M059J (cell line): Measurements from ENCODE around the gene ANO3. TPM values are rescaled to one million over a fixed set of nuclear protein-coding genes. Genes with fewer than 3 reads are reported as not detected.

Experiments
- DNase-seq: peaks from one replicate; pipeline ENCODE4 v3.0.0-alpha.2; 2012; ENCODE audit warnings: low read depth
- total RNA-seq: library from RNA; depleted of rRNA; stranded (reverse); fragments of >200 nt; shearing (Covaris generic); gene quantifications from 2 replicates; pipeline ENCODE4 v1.2.3, GENCODE V29; 2014; rRNA removed

Gene ANO3
- total RNA-seq, 1 experiment from 2014 or later, result 0.30 TPM

- no peak for DNase-seq
Observed at GRCh38 chr11:26708736-26709456, 377.0 kb downstream of the ANO3 start.

GRCh38 chr11:26710489-26710888, 378.6 kb downstream of the ANO3 start:
- DNase-seq, result no peak

- no peak for DNase-seq
Observed at GRCh38 chr11:26712497-26712896, 380.6 kb downstream of the ANO3 start.

Other genes starting within 250 kb of the ANO3 start
- gene MUC15, start 240.1 kb downstream of the ANO3 start, total RNA-seq, result 1.6 and 6.0 TPM in 2 replicates